ENCODE results near the gene SPAG16. TPM values are rescaled to one million over a fixed set of nuclear protein-coding genes. Genes with fewer than 3 reads are reported as not detected.

Gene SPAG16
- total RNA-seq, 1 donor = 56.1 TPM

DNA sequence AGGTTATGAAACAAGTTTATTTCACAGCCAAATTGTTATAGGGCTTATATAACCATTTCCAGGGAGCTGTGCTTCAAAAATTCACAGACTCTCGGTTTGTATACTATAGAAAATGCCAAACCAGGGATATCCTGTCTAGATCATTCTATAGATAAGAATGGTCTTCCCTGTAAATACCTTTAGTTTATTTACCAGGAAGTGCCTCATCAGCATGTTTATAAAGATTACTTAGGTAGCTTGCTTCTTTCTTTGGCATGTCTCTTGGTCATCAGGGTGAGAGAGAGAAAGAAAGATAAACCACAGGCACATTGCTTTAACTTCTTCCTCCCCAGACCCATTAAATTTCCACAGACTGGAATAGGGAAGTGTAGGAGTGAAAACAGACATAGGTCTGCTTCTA, 439.4 kb downstream of the SPAG16 start:
- DNase-seq (ENCODE audit: low read depth) = no peak
- no peak overlapping the region for H3K4me3 ChIP-seq (ENCODE audit: low read depth, low read length)
- TF ChIP-seq, protein P1, sequence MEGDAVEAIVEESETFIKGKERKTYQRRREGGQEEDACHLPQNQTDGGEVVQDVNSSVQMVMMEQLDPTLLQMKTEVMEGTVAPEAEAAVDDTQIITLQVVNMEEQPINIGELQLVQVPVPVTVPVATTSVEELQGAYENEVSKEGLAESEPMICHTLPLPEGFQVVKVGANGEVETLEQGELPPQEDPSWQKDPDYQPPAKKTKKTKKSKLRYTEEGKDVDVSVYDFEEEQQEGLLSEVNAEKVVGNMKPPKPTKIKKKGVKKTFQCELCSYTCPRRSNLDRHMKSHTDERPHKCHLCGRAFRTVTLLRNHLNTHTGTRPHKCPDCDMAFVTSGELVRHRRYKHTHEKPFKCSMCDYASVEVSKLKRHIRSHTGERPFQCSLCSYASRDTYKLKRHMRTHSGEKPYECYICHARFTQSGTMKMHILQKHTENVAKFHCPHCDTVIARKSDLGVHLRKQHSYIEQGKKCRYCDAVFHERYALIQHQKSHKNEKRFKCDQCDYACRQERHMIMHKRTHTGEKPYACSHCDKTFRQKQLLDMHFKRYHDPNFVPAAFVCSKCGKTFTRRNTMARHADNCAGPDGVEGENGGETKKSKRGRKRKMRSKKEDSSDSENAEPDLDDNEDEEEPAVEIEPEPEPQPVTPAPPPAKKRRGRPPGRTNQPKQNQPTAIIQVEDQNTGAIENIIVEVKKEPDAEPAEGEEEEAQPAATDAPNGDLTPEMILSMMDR (IDR thresholded peaks at IDR 0.05; ENCODE audit: insufficient read depth, low read depth, low read length) = no peak

DNA sequence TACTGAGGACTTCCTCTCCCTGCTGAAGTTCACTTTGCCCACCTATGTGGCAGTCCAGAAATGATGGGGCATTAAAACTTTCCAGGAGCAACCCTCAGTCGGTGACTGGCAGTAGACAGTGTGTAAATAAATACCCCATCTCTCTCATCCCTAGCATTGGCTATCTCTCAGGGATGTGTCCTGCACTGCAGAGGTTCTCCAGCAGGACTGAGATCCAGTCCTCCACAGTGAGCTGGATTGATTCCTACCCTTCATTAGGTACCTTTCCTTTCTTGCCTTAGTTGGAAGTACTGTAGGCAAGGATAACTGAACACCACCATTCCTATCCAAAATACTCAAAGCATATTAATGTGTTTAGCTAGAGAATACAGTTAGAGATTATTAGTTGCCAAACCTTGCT, 441.8 kb downstream of the SPAG16 start:
- H3K4me3 ChIP-seq (ENCODE audit: low read depth, low read length) = no peak overlapping the region
- TF ChIP-seq, protein P1 (IDR thresholded peaks at IDR 0.05; ENCODE audit: insufficient read depth, low read depth, low read length) = no peak
- no peak for DNase-seq (ENCODE audit: low read depth)

DNA sequence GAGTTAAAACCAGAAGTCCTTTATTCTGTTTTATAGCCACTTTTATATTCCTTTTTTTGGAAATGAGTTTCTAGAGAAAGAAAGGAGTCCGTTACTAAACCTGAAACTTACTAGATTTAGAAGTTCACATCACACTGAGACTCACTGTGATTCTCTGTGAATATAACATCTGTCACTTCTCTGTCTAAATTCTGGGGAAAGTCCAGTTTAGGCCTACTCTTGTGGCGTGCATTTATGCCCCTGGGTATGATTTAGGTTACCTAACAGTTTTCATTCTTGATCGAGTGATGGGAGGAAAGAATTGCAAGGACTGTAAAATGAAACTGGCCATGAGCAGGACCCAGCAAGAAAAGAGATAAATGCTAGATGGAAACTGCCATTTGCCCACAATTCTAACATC, 449.6 kb downstream of the SPAG16 start:
- TF ChIP-seq, protein P1 (IDR thresholded peaks at IDR 0.05; ENCODE audit: insufficient read depth, low read depth, low read length) = no peak
- H3K4me3 ChIP-seq (ENCODE audit: low read depth, low read length) = no peak overlapping the region
- no peak for DNase-seq (ENCODE audit: low read depth)

DNA sequence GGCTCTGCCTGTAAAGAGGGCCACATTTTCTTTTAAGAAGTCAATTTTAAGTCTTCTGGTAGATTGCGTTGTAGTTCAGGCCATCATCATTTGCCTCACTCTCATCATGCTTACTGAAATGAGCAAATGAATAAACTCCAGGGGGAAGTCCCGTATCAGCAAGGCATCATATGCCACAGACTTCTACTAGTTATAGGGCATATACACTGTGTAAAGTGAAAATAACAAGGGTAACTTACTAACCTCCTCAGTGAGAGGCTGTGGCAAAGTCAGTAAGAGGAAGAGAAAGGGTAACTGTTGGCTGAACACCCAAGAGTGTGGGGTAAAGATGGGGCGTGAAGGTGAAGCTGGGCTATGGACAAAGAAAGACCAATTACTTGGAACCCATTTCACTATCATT, 456.2 kb downstream of the SPAG16 start:
- TF ChIP-seq, protein P1 (IDR thresholded peaks at IDR 0.05; ENCODE audit: insufficient read depth, low read depth, low read length) = no peak
- DNase-seq (ENCODE audit: low read depth) = no peak
- H3K4me3 ChIP-seq (ENCODE audit: low read depth, low read length) = no peak overlapping the region

DNA sequence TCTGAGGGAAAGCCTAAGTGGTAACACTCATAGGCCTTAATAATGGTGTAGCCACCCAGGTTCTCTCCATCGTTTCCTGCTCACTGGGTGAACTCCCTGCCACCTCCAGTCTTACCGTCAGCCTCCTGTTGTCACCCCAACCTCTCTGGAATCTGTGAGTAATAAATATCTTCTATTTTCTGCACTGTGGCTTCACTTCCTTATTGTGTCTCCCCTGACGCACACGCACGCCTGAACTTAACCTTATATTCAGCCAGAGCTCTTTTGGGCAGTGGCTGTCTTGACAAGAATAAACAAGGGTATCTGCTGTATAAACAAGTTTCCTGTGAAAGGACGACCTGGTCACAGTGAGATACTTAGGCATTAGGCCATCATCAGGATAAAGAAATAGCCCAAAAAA, 467.2 kb downstream of the SPAG16 start:
- TF ChIP-seq, protein P1 (IDR thresholded peaks at IDR 0.05; ENCODE audit: insufficient read depth, low read depth, low read length) = no peak
- H3K4me3 ChIP-seq (ENCODE audit: low read depth, low read length) = no peak overlapping the region

DNA sequence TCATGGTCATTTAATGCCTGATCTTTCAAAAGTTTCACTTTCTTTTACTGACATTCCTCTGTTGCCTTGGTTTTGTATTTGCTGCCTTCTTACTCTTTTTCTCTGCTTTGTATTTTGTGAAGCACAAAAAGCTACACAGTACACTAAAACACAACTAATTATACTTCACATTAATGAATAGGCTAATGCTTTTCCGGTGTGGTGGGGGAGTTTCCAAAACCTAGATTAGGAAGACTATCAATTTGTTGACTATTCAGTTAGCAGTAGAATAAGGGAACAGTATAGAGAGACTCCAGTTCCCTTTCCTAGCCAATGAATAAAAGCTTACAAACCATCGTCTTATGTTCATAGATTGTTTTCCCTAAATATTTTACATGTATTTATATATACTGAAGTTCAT, 468.3 kb downstream of the SPAG16 start:
- no peak overlapping the region for H3K4me3 ChIP-seq (ENCODE audit: low read depth, low read length)
- no peak for DNase-seq (ENCODE audit: low read depth)
- TF ChIP-seq, protein P1 (IDR thresholded peaks at IDR 0.05; ENCODE audit: insufficient read depth, low read depth, low read length) = no peak

More for the DNA sequence above, 467.2 kb downstream of the SPAG16 start:
- no peak for DNase-seq (ENCODE audit: low read depth)

DNA sequence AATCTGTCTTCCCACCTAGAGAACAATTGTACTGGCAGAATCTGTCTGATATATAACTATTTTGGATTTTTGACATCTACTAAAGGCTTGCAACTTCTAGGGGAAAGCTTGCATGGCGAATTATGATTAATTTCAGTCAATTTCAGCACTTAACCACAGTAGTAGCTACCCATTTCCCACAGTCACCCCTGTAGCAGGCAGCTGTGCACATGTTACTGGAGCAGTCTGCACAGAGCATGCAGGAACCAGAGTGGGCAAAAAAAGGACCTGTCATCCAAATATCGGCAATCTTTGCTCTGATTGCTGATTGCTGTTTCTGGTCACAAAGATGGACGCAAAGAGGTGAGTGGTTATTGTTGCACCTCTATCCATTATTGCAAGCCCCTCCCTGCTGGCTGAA, 473.3 kb downstream of the SPAG16 start:
- no peak for DNase-seq (ENCODE audit: low read depth)
- no peak overlapping the region for H3K4me3 ChIP-seq (ENCODE audit: low read depth, low read length)
- TF ChIP-seq, protein P1 (IDR thresholded peaks at IDR 0.05; ENCODE audit: insufficient read depth, low read depth, low read length) = no peak

All from fibroblast of villous mesenchyme (primary cell).